ENCODE measurements around the gene DHX36. TPM values are rescaled to one million over a fixed set of nuclear protein-coding genes. Genes with fewer than 3 reads are reported as not detected.

Gene DHX36
- total RNA-seq, 2 experiments from 2014 or later, result 40.6 to 77.4 TPM

GRCh38 chr3:154310840-154311239 lies 13.4 kb downstream of the DHX36 start:
- ChIA-PET CTCF (ENCODE audit: unreplicated experiment) (no interaction called here), POLR2A (interaction anchor here (0.6 to 3.1 kb wide), 3 partner anchors 11 to 689 kb away, joined by 5 to 13 read pairs (median 10); no protein-coding TSS in a partner anchor)
- no peak overlapping the region for H3K4me2 ChIP-seq (ENCODE audit: low read length)
- H3K9me2 ChIP-seq (ENCODE audit: insufficient read depth, low read length), result no peaks in the 10 kb centered on the region
- no peaks in the 10 kb centered on the region for H3K9me3 ChIP-seq (ENCODE audit: low read length)
- TF ChIP-seq, protein P1, sequence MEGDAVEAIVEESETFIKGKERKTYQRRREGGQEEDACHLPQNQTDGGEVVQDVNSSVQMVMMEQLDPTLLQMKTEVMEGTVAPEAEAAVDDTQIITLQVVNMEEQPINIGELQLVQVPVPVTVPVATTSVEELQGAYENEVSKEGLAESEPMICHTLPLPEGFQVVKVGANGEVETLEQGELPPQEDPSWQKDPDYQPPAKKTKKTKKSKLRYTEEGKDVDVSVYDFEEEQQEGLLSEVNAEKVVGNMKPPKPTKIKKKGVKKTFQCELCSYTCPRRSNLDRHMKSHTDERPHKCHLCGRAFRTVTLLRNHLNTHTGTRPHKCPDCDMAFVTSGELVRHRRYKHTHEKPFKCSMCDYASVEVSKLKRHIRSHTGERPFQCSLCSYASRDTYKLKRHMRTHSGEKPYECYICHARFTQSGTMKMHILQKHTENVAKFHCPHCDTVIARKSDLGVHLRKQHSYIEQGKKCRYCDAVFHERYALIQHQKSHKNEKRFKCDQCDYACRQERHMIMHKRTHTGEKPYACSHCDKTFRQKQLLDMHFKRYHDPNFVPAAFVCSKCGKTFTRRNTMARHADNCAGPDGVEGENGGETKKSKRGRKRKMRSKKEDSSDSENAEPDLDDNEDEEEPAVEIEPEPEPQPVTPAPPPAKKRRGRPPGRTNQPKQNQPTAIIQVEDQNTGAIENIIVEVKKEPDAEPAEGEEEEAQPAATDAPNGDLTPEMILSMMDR (conservative IDR thresholded peaks at IDR 0.05; ENCODE audit: low read length), result no peak
- no peak for TF ChIP-seq EZH2phosphoT487 (IDR thresholded peaks at IDR 0.05; ENCODE audit: borderline replicate concordance, low read depth, low read length)
- peaks cover 46% of the 10 kb centered on the region; the same call in 1 of the 2 replicates for H3K79me2 ChIP-seq (ENCODE audit: insufficient read depth, low read depth, low read length)
- H2AFZ ChIP-seq (ENCODE audit: low read length), result no peak overlapping the region
- no TSS peak for BruUV-seq (replicated peaks)
- H3K4me3 ChIP-seq (ENCODE audit: low read depth, low read length, poor library complexity, severe bottlenecking), result no peak overlapping the region
- no peak overlapping the region for H3K27ac ChIP-seq (ENCODE audit: low read depth, low read length, poor library complexity, severe bottlenecking)
- intact Hi-C loops (cut with micrococcal nuclease; ENCODE audit: unreplicated experiment), result no loop called here
- no peaks in the 10 kb centered on the region for H3K4me1 ChIP-seq (ENCODE audit: insufficient read depth, low read length, poor library complexity, severe bottlenecking)
- peaks cover 10% of the 10 kb centered on the region; the same call in 1 of the 2 replicates for H4K20me1 ChIP-seq (ENCODE audit: insufficient read depth, low read length)
- DNase-seq (ENCODE audit: low spot score), result no peak
- peaks cover 92% of the 10 kb centered on the region for H3K36me3 ChIP-seq (ENCODE audit: insufficient read depth, low read length)

DNA sequence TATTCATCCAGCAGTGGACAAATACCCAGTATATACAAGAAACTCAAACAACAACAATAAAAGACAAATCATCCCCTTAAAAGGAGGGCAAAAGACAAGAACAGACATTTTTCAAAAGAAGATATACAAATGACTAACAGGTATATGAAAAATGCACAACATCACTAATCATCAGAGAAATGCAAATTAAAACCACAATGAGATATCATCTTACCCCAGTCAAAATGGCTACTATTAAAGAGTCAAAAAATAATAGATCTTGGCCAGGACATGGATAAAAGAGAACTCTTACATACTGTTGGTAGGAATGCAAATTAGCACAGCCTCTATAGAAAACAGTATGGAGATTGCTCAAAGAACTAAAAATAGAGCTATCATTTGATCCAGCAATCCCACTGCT lies 16.9 kb downstream of the DHX36 start:
- peaks cover 95% of the 10 kb centered on the region for H3K36me3 ChIP-seq (ENCODE audit: insufficient read depth, low read length)
- H3K4me2 ChIP-seq (ENCODE audit: low read length), result no peak overlapping the region
- H3K27ac ChIP-seq (ENCODE audit: low read depth, low read length, poor library complexity, severe bottlenecking), result no peak overlapping the region
- no peaks in the 10 kb centered on the region for H3K9me3 ChIP-seq (ENCODE audit: low read length)
- TF ChIP-seq, protein P1 (conservative IDR thresholded peaks at IDR 0.05; ENCODE audit: low read length), result no peak
- TF ChIP-seq EZH2phosphoT487 (IDR thresholded peaks at IDR 0.05; ENCODE audit: borderline replicate concordance, low read depth, low read length), result no peak
- H3K79me2 ChIP-seq (ENCODE audit: insufficient read depth, low read depth, low read length), result peaks cover 37% of the 10 kb centered on the region; the same call in 1 of the 2 replicates
- intact Hi-C loops (cut with micrococcal nuclease; ENCODE audit: unreplicated experiment), result no loop called here
- H3K9me2 ChIP-seq (ENCODE audit: insufficient read depth, low read length), result no peaks in the 10 kb centered on the region
- BruUV-seq (replicated peaks), result no TSS peak
- POLR2A ChIA-PET, result interaction anchor here (0.7 kb wide), 1 partner anchor 172 kb away, joined by 3 read pairs; no protein-coding TSS in a partner anchor
- H4K20me1 ChIP-seq (ENCODE audit: insufficient read depth, low read length), result peaks cover 10% of the 10 kb centered on the region; the same call in 1 of the 2 replicates
- no peak for DNase-seq (ENCODE audit: low spot score)
- no peak overlapping the region for H2AFZ ChIP-seq (ENCODE audit: low read length)
- CTCF ChIA-PET (ENCODE audit: unreplicated experiment), result no interaction called here
- H3K4me1 ChIP-seq (ENCODE audit: insufficient read depth, low read length, poor library complexity, severe bottlenecking), result no peaks in the 10 kb centered on the region
- H3K4me3 ChIP-seq (ENCODE audit: low read depth, low read length, poor library complexity, severe bottlenecking), result no peak overlapping the region

DNA sequence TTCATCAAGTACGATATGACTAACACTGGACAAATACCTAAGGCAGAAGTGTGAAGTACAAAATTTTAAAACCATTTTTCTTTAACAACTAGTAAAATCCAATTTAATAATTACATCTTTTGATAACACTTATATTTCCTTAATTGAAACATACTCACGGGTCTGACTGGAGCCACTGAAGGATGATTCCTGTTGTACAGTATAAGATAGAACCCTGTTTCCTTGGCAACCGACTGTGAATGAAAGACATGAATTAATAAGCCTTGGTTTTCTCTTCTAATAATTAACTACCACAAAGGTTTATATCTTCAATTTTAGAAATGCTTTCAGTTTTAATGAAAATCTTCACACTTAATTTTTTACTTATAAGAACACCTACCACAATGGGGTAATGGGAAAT lies 19.4 kb downstream of the DHX36 start:
- intact Hi-C loops (cut with micrococcal nuclease; ENCODE audit: unreplicated experiment), result no loop called here
- H3K79me2 ChIP-seq (ENCODE audit: insufficient read depth, low read depth, low read length), result peaks cover 27% of the 10 kb centered on the region; the same call in 1 of the 2 replicates
- ChIA-PET CTCF (ENCODE audit: unreplicated experiment) (no interaction called here), POLR2A (interaction anchor here (0.5 to 2.2 kb wide), 3 partner anchors 8 to 19 kb away, joined by 3 to 6 read pairs (median 4); no protein-coding TSS in a partner anchor)
- peaks cover 10% of the 10 kb centered on the region; the same call in 1 of the 2 replicates for H4K20me1 ChIP-seq (ENCODE audit: insufficient read depth, low read length)
- DNase-seq (ENCODE audit: low spot score), result no peak
- no peak overlapping the region for H3K4me3 ChIP-seq (ENCODE audit: low read depth, low read length, poor library complexity, severe bottlenecking)
- no peaks in the 10 kb centered on the region for H3K9me2 ChIP-seq (ENCODE audit: insufficient read depth, low read length)
- H3K27ac ChIP-seq (ENCODE audit: low read depth, low read length, poor library complexity, severe bottlenecking), result no peak overlapping the region
- no peak for TF ChIP-seq EZH2phosphoT487 (IDR thresholded peaks at IDR 0.05; ENCODE audit: borderline replicate concordance, low read depth, low read length)
- TF ChIP-seq, protein P1 (conservative IDR thresholded peaks at IDR 0.05; ENCODE audit: low read length), result no peak
- H3K9me3 ChIP-seq (ENCODE audit: low read length), result no peaks in the 10 kb centered on the region
- no peak overlapping the region for H2AFZ ChIP-seq (ENCODE audit: low read length)
- no peak overlapping the region for H3K4me2 ChIP-seq (ENCODE audit: low read length)
- BruUV-seq (replicated peaks), result no TSS peak
- H3K36me3 ChIP-seq (ENCODE audit: insufficient read depth, low read length), result peaks cover 100% of the 10 kb centered on the region
- H3K4me1 ChIP-seq (ENCODE audit: insufficient read depth, low read length, poor library complexity, severe bottlenecking), result no peaks in the 10 kb centered on the region
